NCI-H1048 (cell line): ENCODE results near the gene LIX1L.
A peak's percentile ranks its signal among the peaks of the same experiment; 100 is the strongest.

Source experiments
- DNase-seq: peaks from one replicate; lab custom pipeline; 2025; lab: John Stamatoyannopoulos, UW

The LIX1L gene

DNA sequence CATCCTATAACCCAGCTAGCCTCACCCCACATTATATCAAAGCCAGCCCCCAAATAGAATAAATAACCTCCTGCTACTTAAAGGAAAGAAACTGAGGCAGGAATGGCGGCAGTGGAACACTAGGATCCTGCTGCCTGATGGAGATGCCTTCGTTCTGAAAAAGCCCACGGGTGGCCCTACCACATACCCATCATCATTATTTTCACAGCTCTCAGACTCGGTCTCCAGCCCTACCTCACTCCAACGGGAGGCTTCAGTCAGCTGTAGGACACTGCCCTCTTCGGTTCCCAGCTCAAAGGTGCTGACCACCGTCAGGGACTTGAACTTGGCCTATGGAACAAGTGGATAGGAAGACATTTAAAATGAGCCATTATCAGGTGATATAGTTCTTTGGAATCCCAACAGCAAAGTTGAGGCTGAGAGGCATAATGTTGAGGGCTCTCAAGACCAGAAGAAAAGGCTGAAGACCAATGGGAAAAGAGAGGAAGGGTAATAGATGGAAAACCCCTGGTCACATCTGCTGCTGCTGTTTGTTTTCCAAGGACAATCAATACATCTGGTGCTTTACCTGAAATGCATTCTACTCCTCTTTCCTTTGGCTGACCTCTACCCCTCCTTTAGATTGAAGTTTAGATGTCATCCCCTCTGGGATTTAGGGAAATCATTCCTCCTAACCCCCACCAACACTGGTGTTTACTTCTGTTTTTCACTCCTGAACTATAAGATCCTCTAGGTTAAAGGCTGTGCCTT lies 64.3 kb downstream of the LIX1L start:
- DNase-seq: no peak

DNA sequence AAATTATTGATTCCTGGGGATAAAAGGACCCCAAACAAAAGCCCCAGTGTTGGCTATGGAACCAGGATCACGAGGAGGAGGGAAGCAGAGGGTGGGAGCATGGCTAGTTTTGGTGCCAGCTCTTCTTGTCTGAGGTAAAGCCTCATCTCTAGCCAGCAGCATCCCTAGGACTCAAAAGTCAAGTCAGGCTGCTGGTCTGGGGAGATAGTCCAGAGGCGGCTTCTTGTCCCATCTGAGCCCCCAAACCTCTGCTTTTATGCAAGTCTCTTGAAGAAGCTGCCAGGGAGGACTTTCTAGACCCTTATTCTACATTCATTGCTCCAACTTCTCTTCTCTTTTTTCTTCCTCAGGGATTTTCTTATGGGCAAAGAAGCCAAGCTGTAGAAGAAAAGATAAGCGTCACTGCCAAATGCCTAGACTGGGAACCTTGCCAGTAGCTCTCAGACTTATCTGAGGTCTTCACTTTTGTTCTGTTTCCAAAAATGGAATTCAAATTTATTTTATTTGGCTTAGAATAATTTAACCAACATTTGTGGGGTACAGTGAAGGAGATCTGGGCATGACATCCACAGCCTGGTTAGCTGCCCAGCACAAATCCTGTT lies 65.2 kb downstream of the LIX1L start:
- no peak for DNase-seq

DNA sequence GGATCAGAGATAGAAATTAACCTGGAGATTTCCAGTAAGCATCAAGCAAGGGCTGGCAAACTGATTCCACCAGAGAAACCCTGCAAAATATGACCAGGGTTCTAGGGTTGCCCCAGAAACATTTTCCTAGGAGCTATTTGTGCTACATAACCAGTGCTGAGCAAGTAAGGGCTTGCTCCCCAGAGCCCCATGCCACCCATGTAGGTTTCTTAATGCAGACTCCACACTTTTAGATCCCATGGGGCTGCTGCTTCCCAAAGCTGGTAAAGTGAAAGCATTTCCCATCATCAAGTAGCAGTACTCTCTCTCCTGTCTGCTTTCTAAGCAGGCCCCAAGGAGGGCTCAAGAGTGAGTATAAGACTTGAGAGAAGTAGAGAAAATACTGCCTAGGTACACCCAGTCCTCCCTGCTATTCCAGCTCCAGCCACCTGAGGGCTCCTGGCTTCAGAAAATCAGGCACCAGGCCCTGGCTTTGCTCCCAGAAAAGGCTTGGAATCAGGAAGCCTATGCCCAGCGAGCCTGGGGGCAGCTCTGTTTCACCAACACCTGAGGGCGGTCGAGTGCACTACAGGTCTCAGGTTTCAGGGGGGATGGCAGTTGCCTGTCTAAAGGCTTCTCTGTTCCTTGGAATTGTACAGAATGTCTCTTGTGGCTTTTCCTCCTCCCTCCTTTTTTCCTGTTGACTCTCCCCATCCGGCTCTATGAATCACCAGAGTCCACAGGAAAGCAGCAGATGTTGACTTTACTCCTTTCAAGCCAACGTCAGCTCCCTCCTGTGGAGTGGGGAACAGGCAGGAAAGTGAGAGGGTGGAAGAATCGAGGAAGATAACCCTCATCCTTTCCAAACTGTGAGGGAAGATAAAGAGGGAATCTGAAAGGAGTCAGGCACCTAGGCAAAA lies 66.0 kb downstream of the LIX1L start:
- DNase-seq: peak; percentile 94

DNA sequence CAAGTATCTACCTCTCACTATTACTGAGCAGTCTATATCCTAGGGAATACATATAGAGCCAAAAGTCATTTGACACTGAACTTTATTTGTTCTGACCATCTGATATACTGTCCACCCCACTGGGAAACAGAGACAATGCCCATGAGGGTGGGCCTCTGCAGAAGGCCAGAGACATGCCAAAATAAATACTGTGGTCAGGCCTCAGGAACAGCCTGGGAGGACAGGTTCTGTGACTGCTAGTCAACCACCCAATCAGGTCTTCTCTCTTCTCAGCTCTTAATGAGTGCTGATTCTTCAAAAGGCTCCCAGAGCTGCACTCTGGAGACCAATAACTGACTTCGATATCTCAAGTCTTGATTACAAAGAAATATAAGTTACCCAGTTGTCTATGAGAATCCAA lies 66.7 kb downstream of the LIX1L start:
- DNase-seq: no peak

DNA sequence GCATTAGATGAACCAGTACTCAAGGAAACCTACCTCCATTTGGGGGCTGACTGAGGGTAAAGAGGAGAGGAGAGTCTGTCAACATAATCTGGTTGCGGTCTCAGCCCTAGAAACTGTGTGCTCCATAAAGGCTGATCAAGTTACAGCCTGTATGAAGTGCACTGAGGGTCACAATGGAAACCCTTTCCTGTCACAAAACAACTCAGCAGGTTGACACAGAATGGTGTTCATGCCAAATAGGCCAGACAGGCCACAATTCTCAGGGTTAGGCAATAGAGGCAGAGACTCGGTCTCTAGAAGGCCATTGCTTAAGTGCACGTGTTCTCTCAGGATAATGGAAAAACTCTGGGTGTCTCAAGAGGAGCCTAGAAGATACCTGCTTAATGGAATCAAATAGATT lies 68.1 kb downstream of the LIX1L start:
- DNase-seq: no peak

DNA sequence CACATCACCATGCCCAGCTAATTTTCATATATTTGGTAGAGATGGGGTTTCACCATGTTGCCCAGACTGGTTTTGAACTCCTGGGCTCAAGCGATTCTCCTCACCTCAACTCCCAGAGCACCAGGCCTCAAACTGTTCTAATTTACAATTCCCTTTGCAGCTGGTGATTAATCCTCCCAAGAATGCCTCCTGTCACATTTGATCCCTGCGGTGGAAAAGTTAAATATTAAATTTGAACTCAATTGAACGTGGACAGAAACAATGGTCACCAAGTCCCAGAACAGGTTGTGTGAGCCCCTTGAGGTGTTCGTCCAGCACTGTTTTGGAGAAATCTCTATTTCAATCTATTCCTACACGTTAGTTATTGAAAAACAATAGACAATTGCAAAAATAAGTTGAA lies 70.2 kb downstream of the LIX1L start:
- DNase-seq: no peak

DNA sequence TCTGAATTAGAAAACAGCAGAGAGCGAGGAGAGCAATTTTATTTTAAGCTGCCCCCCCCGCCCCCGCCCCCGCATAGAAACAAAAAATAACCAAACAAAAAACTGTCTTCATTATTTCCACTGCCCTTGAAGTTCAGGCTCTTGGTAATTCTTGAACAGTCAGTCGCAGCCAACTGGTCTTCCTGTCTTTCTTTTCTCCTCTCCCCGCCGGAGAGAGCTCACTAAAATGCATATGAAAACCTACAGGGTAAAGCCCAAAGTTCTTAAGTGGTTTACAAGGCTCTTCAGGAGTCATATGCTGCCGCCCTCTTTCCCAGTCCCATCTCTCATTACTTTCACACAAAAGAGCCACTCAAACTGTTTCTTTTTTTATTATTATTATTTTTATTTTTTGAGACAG lies 71.0 kb downstream of the LIX1L start:
- no peak for DNase-seq

DNA sequence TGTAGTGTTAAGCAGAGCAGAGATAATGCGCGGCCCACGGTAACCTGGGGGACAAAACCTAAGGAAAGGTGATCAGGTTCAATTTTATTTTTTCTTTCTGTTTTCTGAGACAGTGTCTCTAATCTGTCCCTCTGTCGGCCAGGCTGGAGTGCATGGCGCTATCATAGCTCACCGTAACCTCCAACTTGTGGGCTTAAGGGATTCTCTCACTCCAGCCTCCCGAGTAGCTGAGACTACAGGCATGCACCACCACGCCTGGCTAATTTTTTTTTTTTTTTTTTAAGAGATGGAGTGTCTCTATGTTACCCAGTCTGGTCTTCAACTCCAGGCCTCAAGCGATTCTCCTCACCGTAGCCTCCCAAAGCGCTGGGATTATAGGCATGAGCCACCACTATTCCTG lies 71.4 kb downstream of the LIX1L start:
- no peak for DNase-seq

DNA sequence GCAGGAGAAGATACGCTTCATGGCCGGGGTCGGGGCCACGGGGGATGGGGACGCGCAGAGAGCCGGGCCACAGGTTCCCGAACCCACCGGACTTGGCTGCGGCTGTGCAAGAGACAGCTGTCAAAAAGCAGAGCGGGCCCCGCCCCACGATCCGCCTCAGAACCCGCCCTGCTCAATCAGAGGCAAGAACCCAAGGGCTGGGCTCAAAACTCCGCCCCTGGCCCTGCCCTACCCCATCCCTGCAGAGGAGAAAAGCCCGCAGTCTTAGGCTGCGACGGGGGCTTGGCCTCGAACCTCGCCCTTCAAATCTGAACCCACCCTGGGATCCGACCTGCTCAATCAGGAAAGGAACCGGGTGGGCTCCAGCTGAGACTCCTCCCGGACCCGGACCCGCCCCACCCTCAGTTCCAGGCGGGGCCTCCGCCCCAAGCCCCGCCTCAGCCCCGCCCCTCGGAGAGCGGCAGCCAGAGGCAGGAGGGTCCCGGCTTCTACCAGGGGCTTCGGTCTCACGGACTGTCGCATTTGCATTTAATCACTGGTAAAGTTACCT lies 72.0 kb downstream of the LIX1L start, which contains the start of gene ANKRD35:
ANKRD35 (minus strand) TSS at position 129 of the 550 bp plus-strand sequence; CDS start at position 21, 108 bp downstream.
- DNase-seq: peak; percentile 72

DNA sequence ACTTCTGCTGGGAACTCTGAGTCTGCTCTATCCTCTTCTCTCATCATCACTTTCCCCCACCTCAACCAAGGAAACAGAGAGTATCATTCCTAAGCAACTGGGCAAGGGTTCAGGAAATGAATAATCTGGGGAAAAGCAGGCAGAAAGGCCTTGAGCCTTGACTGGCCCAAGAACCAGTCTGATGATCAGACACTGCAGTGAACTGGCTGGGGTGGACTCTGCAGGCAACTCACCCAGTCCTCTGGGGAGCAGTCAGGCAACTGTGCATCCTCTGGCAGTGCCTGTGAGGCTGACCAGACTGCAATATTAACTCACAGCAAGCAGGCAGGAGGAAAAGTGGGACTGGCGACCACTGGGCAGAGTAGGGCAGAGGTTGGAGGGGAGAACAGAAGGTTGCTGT lies 73.1 kb downstream of the LIX1L start:
- DNase-seq: no peak
